Loucy (cell line): ENCODE results near the gene AKT1.

ENCODE experiments used
- H2AFZ ChIP-seq: fragments of 200-600 bp; sonication (generic); 2 replicates; pipeline ENCODE4 v1.6.0; 2016; ENCODE audit warnings: antibody characterized with exemption, mild to moderate bottlenecking, low read length, moderate library complexity
- H3F3A ChIP-seq: fragments of 200-600 bp; 2 replicates; pipeline ENCODE4 v1.6.0; 2016; ENCODE audit warnings: antibody characterized with exemption, low read depth, mild to moderate bottlenecking
- H3K27me3 ChIP-seq: fragments of 200-600 bp; sonication (generic); 2 replicates; pipeline ENCODE4 v1.6.1; 2014; ENCODE audit warnings: low read length, mild to moderate bottlenecking; ENCODE audit not compliant: insufficient read depth, poor library complexity, severe bottlenecking
- H3K36me3 ChIP-seq: fragments of 200-600 bp; sonication (generic); 2 replicates; pipeline ENCODE4 v1.6.1; 2016; ENCODE audit warnings: low read length; ENCODE audit not compliant: insufficient read depth
- H3K4me1 ChIP-seq: fragments of 200-600 bp; sonication (generic); 2 replicates; pipeline ENCODE4 v1.5.1; 2014; ENCODE audit warnings: low read length, mild to moderate bottlenecking; ENCODE audit not compliant: insufficient read depth, poor library complexity, severe bottlenecking
- H3K4me2 ChIP-seq: fragments of 200-600 bp; sonication (generic); 2 replicates; pipeline ENCODE4 v1.6.0; 2014; ENCODE audit warnings: antibody characterized with exemption, low read length, low read depth, mild to moderate bottlenecking; ENCODE audit not compliant: poor library complexity, severe bottlenecking
- H3K4me3 ChIP-seq: fragments of 200-600 bp; sonication (generic); 2 replicates; pipeline ENCODE4 v1.5.1; 2014; ENCODE audit warnings: low read length, mild to moderate bottlenecking, mixed read lengths; ENCODE audit not compliant: poor library complexity, severe bottlenecking
- H3K79me2 ChIP-seq: fragments of 200-600 bp; sonication (generic); 2 replicates; pipeline ENCODE4 v1.6.1; 2014; ENCODE audit warnings: low read length; ENCODE audit not compliant: insufficient read depth
- H3K9ac ChIP-seq: fragments of 200-600 bp; sonication (generic); 2 replicates; pipeline ENCODE4 v1.6.0; 2014; ENCODE audit warnings: mild to moderate bottlenecking, low read depth, low read length, moderate library complexity; ENCODE audit not compliant: poor library complexity, severe bottlenecking
- H3K9me2 ChIP-seq: fragments of 200-600 bp; sonication (generic); replicated peaks from 2 replicates; pipeline ENCODE4 v1.6.1; 2016; ENCODE audit warnings: low read depth, low read length, mixed read lengths
- H3K9me3 ChIP-seq: fragments of 200-600 bp; sonication (generic); 2 replicates; pipeline ENCODE4 v1.6.1; 2014; ENCODE audit warnings: mild to moderate bottlenecking, antibody characterized with exemption, low read length, low read depth; ENCODE audit not compliant: insufficient read depth
- H4K20me1 ChIP-seq: fragments of 200-600 bp; sonication (generic); 2 replicates; pipeline ENCODE4 v1.6.0; 2014; ENCODE audit warnings: antibody characterized with exemption, low read length, mild to moderate bottlenecking; ENCODE audit not compliant: insufficient read depth, poor library complexity, severe bottlenecking
- CTCF ChIP-seq: fragments of 200-600 bp; sonication (generic); conservative IDR thresholded peaks from 2 replicates; pipeline ENCODE4 v1.5.1; 2014; ENCODE audit warnings: mild to moderate bottlenecking, antibody characterized with exemption, low read length
- EZH2phosphoT487 ChIP-seq: fragments of 200-600 bp; IDR thresholded peaks from 2 replicates; pipeline ENCODE4 v1.6.1; 2018; ENCODE audit warnings: antibody characterized with exemption, mild to moderate bottlenecking, moderate library complexity, borderline replicate concordance

Gene AKT1

GRCh38 chr14:104791425-104791824, 4.1 kb downstream of the AKT1 start:
- H3K9me2 ChIP-seq: no peaks in the 10 kb centered on the region
- no peaks in the 10 kb centered on the region for H3F3A ChIP-seq
- H3K79me2 ChIP-seq: peaks cover 86% of the 10 kb centered on the region
- peaks cover 70% of the 10 kb centered on the region for H4K20me1 ChIP-seq
- no peaks in the 10 kb centered on the region for H3K9me3 ChIP-seq
- H3K4me3 ChIP-seq: no peak overlapping the region
- no peaks in the 10 kb centered on the region for H3K27me3 ChIP-seq
- H3K4me1 ChIP-seq: peaks cover 39% of the 10 kb centered on the region
- TF ChIP-seq EZH2phosphoT487: no peak
- TF ChIP-seq CTCF: no peak
- H2AFZ ChIP-seq: no peak overlapping the region
- H3K36me3 ChIP-seq: no peaks in the 10 kb centered on the region; the same call in 1 of the 2 replicates
- H3K9ac ChIP-seq: peak overlapping the region; percentile 36
- peak overlapping the region; percentile 90 for H3K4me2 ChIP-seq

- H3K9me3 ChIP-seq: no peaks in the 10 kb centered on the region
- H2AFZ ChIP-seq: no peak overlapping the region
- H3K9ac ChIP-seq: no peak overlapping the region
- no peaks in the 10 kb centered on the region for H3K27me3 ChIP-seq
- H3K79me2 ChIP-seq: peaks cover 94% of the 10 kb centered on the region
- H3K4me2 ChIP-seq: no peak overlapping the region
- no peaks in the 10 kb centered on the region; the same call in 1 of the 2 replicates for H3K36me3 ChIP-seq
- no peaks in the 10 kb centered on the region for H3F3A ChIP-seq
- H3K4me1 ChIP-seq: peaks cover 32% of the 10 kb centered on the region
- no peak for TF ChIP-seq CTCF
- no peak for TF ChIP-seq EZH2phosphoT487
- no peaks in the 10 kb centered on the region for H3K9me2 ChIP-seq
- peaks cover 72% of the 10 kb centered on the region for H4K20me1 ChIP-seq
- H3K4me3 ChIP-seq: no peak overlapping the region
Measured at GRCh38 chr14:104789752-104790743, 5.5 kb downstream of the AKT1 start.

- Histone ChIP-seq H3K27me3 (no peaks in the 10 kb centered on the region), H3K9me3 (no peaks in the 10 kb centered on the region), H3K4me2 (no peak overlapping the region), H3K36me3 (no peaks in the 10 kb centered on the region; the same call in 1 of the 2 replicates), H3K4me1 (peaks cover 28% of the 10 kb centered on the region), H2AFZ (no peak overlapping the region), H3K79me2 (peaks cover 89% of the 10 kb centered on the region), H3F3A (no peaks in the 10 kb centered on the region), H3K4me3 (no peak overlapping the region), H3K9me2 (no peaks in the 10 kb centered on the region), H4K20me1 (peaks cover 67% of the 10 kb centered on the region), H3K9ac (no peak overlapping the region)
- TF ChIP-seq CTCF (no peak), EZH2phosphoT487 (no peak)
Measured at GRCh38 chr14:104788873-104789663, 6.5 kb downstream of the AKT1 start.
